ENCODE measurements around the gene SLC4A11.
"Not testable (repeated sequence)": the region's sequence is repeated elsewhere in the genome, so short reads cannot be mapped to it uniquely, and the experiment has no call there.

SLC4A11 gene

DNA sequence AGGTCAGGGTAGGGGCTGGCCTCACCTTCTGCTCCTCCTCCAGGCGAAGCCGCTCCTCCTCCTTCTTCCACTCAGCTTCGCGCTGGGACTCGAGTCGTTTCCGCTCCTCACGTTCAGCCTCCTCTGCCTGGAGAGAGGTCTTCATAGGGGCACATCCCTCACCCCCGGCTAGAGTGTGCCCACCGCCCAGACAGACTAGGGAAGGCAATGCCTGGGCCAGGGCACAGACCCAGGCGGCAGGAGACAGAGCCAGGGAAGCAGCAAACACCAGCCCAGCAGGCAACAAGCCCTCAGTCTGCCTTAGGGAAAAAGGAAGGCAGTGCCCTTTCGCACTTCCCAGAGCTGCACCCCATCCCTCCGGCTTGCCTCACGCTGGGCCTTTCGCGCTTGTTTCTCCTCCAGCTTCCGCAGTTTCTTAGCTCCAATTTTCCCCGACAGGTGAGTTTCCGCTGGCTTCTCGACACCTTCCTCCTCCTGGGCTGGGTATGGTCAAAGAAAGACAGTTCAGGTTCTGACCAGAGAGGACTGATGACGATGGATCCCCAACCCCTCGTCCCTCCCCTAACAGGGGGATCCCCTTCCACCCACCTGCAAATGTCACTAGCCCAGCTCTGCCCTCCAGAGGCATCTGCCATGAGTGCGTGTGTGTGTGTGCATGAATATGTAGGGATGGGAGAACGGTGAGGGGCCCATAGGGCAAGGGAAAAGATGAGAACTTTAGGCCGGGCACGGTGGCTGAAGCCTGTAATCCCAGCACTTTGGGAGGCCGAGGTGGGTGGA, 38.8 kb downstream of the SLC4A11 start:
- DNase-seq = no peak

DNA sequence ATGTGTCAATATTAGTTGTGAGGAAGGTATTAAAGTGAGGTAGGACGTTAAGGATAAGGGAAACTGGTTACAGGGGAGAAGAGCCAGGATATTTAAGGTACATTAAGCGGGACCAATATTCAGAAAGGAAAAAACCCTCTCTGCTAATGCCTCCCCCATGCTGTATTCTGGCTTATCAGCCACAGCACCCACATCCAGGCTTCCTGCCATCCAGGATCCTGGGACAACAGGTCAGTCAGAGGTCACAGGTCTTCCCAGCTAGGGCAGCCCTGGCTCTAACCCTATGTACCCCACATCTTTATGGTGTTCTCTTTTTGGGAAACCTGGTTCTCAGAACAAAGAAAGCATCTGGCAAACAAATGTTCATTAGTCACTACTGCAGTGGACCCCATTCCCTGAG, 39.8 kb downstream of the SLC4A11 start:
- no peak for DNase-seq

DNA sequence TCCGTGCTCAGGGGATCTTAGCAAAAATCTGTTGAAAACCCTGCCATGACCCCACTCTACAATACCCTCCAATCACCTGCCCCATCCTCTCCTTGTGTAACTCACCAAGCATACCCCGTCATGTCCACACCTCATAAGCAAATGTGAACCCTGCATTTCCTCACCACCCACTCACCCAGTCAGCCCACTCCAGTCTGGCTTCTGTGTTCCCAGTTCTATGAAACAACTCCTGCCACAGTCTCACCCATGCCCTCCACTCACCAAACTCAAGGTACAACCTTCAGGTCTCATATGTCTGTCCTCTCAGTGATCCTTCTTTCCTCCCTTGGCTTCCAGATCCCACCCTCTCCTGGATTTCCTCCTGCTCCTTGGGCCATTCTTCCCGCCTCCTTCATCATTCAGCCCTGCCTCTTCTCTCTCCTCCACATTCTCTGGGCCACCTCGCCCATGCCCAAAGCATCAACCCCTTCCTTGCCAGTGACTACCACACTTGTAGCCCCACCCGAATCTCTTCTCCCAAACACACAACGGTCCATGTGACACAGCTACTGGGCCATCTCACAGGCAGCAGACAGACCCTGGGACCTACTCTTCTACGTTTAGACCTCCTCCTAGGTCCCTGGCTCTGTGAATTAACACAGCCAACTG, 43.3 kb downstream of the SLC4A11 start:
- no peak for DNase-seq

DNA sequence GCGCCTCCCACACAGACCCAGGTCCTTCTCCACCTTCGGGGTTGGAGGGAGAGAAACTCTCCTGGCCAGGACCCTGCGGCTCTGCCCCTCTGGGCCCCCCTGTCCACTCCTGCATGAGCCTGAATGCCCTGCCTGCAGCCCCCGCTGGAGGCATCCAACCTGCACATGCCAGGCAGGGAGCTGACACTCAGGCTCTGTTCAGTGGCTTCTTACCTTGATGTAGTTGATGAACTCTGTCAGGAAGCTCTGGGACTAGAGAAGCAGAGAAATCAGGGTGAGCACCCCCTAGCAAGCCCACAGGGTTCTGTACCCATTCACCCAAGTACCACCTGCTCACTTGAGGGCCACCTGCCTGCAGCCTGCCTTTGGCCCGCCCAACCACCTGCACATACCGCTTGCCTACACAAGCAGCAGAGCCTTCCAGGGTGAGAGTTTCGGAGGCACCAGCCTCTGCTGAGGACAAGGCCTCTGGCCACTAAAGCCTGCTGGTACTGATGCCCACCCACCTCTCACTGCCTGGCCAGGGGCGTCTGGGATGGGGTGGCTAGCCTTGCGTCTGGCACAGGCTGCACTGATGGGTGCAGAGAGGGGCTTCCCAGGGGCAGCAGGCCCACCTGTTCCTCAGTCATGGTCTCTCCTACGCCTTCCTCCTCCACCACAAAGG, 44.2 kb downstream of the SLC4A11 start:
- no peak for DNase-seq

DNA sequence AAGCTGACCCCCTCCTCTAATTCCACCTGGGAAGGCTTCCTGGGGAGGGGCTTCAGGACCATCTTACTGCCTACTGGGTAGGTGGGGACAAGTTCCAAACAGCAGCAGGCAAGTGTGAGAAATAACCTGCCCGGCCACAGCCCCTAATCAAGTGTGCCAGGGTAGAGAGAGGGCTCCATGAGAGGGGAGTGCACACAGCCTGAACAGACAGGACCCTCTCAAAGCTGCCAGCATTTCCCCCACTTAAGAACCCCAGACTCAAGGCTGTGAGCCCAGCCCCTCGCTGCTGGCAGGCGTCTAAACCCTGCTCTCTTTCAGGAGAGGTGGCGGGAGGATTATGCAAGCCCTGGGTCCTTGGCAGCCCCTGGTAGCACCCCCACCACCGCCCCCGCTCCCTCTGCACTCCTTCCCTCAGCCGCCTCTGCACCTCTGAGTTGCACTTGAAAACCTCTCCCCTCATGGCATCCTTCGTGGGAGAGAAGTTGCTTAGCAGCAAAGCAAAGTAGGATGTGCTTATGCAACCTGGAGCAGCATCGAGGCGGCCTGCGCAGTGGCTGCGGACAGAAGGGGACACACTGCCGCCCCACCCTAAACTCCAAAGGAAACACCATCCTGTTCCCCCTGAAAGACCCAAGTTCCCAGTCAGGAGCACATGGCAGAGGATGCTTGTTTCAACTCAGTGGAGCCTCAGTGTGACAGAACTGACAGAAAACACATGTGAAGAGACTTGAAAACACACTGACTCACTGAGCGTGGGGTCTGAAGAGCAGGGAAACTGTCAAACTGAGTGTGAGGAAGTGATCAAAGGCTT, 45.0 kb downstream of the SLC4A11 start:
- no peak for DNase-seq

DNA sequence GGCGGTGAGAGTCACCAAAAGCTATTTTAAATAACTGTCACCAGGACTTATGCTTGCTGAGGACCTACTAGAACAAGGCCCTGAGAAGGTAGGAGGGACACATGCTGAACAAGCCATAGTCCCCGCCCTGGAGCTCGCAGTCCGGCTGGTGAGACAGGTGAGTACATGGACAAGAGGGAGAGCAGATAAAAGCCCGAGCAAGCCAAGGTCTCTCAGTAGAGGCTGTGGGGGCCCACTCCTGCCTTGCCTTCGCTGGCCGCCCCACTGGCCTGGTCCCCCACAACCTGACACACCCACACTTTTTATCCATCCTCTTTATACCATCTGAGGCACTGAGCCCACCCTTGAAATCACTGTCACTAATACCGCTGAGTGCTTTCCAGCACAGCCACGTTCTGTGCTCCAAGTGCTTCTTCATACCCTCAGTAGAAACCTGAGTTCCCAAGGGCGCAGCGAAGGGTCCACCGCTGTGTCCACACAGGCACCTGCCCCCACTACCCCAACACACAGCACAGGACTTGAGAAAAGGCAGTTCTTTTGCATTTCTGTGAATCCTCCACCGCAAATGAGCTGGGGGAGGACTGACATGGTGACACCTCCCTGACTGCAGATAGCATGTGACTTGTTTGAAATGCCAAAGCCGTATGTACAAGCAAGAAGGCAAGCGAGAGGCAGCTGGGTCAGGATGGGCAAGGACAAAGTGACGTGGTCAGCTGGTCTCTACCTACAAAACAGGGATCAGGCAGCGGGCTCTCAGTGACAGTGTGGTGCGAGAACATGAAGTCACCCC, 46.6 kb downstream of the SLC4A11 start:
- DNase-seq = no peak

DNA sequence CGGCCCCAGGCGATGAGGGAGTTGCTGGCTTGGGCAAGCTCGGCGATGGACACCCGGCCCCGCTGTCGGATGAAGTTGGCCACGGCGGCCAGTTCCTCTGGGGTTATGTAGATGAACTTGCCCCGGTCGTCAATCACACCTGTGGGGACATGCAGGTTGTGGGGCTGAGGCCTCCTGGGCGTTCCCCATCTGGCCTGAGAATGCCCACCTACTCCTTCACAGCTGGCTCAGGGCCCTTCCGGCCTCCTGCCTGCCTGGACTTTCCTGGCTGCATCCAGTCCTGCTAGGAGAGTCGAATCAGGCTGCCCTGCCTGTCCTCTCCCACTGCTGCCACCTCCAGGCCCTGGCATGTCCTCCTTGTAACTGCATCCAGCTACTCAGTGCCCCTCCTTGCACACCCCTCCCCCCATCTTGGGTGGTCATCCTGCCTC, 48.3 kb downstream of the SLC4A11 start:
- no peak for DNase-seq

DNA sequence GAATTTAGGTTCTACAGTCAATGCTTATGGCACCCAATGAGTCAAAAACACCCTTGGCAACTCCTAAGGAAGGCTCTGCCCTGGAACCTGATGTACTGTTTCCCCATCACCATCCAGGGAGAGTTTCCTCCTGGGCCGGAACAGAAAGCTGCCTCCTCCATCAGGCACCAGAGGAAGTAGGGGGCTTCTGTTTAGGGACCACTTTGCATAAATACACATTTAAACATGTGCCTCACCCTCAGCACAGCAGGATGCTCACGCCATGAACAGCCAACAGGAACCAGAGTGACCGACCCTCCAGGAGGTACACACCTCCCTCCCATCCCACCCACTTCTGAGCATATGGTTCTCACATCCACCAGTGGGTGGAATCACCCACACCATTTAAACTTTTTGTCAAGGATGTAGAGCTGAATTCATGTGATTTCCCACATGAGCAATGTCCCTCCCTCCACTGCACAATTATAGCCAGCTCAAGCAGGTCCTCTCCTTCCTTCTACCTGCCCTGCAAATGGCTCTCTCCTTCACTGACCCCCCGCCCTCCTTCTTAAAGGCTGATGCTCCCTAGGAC, 49.3 kb downstream of the SLC4A11 start:
- no peak for DNase-seq

DNA sequence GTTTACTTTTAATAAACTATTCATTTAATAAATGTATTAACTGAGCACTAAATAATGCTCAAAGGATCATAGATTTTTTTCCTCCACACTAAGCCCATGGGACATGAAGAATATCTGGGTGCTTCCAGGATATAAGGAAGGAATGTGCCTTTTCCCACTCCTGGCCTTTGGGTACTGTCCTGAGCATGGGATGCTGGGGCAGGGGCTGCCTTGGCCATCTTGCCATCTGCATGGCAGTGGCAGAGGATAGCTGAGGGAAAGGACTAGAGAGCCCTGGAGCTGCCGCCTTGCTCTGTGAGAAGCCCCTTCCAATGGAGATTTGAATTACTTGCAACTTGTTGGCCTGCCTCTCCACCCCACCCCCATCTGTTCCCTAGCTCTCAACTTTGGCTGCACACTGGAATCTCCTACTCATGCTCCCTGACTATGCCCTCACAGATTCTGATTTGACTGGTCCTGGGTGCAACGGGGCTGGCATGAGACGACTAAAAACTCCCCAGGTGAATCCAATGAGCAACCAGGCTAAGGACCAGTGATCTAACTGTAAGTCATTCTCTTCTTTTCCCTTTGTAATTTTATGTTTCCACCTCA, 50.1 kb downstream of the SLC4A11 start:
- no peak for DNase-seq

DNA sequence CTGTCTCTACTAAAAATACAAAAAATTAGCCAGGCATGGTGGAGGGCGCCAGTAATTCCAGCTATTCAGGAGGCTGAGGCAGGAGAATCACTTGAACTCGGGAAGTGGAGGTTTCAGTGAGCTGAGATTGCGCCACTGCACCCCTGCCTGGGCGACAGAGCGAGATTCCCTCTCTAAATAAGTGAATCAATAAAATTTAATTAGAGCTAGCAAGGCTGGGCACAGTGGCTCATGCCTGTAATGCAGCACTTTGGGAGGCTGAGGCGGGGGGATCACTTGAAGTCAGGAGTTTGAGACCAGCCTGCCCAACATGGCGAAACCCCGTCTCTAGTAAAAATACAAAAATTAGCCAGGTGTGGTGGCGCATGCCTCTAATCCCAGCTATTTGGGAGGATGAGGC, 51.1 kb downstream of the SLC4A11 start:
- not testable (repeated sequence) for DNase-seq

DNA sequence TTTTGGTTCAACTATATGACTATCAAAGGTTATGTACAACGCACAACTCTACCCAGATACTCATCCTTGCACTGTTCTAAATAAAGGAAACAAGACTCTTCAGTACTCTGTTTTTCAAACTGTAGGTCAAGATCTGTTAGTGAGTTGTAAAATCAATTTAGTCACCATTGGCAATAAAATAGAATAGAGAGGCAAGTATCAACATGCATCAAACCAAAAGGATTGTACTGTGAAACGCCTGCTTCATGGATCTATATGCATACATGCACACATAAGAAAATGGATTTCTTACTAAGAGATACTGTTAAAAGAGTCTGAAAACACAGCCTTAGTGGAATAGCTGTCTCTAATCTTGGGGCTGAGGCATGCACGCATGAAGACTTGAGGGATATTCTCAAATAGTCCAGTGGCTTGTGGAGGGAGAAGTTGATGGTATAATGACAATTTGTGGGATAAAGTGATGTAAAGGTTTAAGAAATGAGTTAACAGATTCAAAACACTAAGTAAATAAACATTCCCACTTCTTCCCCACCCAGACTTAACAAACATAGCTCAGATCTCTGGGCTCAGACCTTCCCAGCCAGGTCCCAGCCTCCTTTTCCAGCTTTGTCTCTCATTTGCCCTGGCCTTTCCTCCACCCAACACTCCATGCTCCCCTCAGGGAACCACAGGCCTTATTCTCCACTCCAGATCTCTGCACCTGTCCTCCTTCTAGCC, 54.9 kb downstream of the SLC4A11 start:
- no peak for DNase-seq

DNA sequence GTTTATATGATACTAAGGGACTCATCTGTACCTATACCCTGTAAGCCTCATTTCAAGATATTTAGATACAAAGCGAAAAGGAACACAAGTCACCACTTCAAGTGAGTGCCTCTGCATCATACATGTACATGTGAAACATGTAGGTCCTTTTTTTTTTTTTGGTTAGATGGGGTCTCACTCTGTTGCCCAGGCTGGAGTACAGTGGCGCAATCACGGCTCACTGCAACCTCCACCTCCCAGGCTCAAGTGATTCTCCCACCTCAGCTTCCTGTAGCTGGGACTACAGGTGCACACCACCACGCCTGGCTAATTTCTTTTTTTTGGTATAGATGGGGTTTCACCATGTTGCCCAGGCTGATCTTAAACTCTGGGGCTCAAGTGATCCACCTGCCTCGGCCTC, 56.6 kb downstream of the SLC4A11 start:
- not testable (repeated sequence) for DNase-seq

DNA sequence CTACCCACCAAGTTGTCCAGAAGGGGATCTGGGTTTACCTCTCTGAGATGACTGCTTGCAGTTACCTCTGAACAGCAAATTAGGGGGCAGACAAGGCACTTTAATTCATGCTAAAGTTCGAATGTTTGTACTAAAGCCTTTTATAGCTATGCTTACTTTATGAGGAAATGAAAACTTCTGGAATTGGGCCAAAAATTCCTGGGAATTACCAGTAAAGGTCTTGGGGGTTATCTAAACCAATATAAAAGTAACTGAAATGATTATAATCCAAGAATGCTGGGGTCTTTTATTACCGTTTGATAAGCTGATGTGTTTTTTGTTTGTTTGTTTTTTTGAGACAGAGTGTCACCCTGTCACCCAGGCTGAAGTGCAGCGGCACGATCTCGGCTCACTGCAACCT, 57.7 kb downstream of the SLC4A11 start:
- no peak for DNase-seq

DNA sequence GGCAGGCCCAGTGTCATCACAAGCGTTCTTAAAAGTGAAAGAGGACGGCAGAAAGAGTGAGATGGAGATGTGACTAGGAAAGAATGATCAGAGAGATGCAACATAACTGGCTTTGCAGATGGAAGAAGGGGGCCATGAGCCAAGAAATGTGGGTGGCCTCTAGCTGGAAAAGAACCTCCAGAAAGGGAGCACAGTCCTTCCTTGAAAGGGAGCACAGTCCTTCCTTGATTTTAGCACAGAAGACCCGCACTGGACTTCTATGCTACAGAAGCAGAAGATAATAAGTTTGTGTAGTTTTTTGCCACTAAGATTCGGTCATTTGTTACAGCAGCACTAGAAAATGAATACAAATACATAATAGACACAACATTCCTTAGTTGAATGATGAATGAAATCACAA, 58.7 kb downstream of the SLC4A11 start:
- no peak for DNase-seq

DNA sequence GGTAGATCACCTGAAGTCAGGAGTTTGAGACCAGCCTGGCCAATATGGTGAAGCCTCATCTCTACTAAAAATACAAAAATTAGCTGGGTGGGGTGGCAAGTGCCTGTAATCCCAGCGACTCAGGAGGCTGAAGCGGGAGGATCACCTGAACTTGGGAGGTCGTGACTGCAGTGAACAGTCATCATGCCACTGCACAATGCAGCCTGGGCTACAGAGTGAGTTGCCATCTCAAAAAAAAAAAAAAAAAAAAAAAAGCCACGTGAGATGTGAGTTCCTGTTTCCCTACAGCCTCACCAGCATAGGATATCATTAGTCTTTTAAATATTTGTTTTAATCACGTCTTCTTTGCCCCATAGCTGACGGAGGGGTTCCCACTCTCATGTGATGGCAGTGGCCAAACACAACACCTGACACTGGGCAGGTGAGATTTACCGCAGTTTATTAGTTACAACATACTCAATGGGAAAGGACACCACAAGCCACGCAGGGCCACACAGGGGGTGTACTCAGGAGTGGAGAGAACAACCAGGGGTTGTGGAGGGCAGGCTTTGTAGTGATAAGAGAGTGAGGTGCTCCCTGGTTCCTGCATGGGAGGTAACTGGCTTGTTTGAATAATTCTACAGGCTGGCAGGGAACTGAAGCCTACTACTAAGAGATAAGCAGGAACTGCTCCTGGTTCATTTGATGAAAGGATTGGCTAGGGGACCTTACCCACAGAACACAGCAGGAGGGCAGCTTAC, 61.1 kb downstream of the SLC4A11 start:
- DNase-seq = no peak
